AG09309 (cell line): ENCODE results near the gene SRSF7.
"Not testable (repeated sequence)": the region's sequence is repeated elsewhere in the genome, so short reads cannot be mapped to it uniquely, and the experiment has no call there.

Source experiments
- DNase-seq: peaks from one replicate; pipeline ENCODE4 v3.0.0-alpha.2; 2010; ENCODE audit warnings: low read depth
- H3K4me3 ChIP-seq: 2 replicates; pipeline ENCODE4 v1.5.1; 2011; ENCODE audit warnings: mild to moderate bottlenecking, low read depth, low read length, moderate library complexity; ENCODE audit not compliant: control insufficient read depth
- CTCF ChIP-seq: IDR thresholded peaks from 2 replicates; pipeline ENCODE4 v1.5.1; 2011; ENCODE audit warnings: mild to moderate bottlenecking, low read depth, low read length, inconsistent platforms; ENCODE audit not compliant: insufficient read depth, control insufficient read depth; ENCODE audit errors: missing control alignments

SRSF7 gene

GRCh38 chr2:38775097-38775920, 24.1 kb upstream of the SRSF7 start:
- no peak for TF ChIP-seq CTCF

GRCh38 chr2:38771632-38772031, 20.5 kb upstream of the SRSF7 start:
- DNase-seq, result no peak
- no peak overlapping the region for H3K4me3 ChIP-seq
- no peak for TF ChIP-seq CTCF

More at GRCh38 chr2:38775097-38775920, 24.1 kb upstream of the SRSF7 start:
- DNase-seq, result no peak
- H3K4me3 ChIP-seq, result no peak overlapping the region

- TF ChIP-seq CTCF, result no peak
- no peak overlapping the region for H3K4me3 ChIP-seq
- no peak for DNase-seq
Measured at GRCh38 chr2:38765551-38765950, 14.4 kb upstream of the SRSF7 start.

- H3K4me3 ChIP-seq, result no peak overlapping the region
- DNase-seq, result peak; percentile 45
- TF ChIP-seq CTCF, result no peak
Measured at GRCh38 chr2:38765149-38765548, 14.0 kb upstream of the SRSF7 start.

- H3K4me3 ChIP-seq, result no peak overlapping the region
- no peak for DNase-seq
Measured at GRCh38 chr2:38763728-38764127, 12.6 kb upstream of the SRSF7 start.

GRCh38 chr2:38763228-38763627, 12.1 kb upstream of the SRSF7 start:
- TF ChIP-seq CTCF, result no peak
- no peak for DNase-seq
- no peak overlapping the region for H3K4me3 ChIP-seq

More at GRCh38 chr2:38763728-38764127, 12.6 kb upstream of the SRSF7 start:
- no peak for TF ChIP-seq CTCF

- DNase-seq, H3K4me3 ChIP-seq: not testable (repeated sequence)
Measured at GRCh38 chr2:38755891-38756290, 4.7 kb upstream of the SRSF7 start.
